ACHN (cell line): ENCODE data around the gene PGA5.

Experiments used
- DNase-seq: peaks from one replicate; pipeline ENCODE4 v3.0.0-alpha.2; 2015
- in situ Hi-C: cut with HindIII; loops from 2 replicates; pipeline ENCODE4 v1.10.0; 2017; ENCODE audit warnings: low sequenced_read_pairs, low pct_ligation_motif_present, low pct_unique_long_range_greater_than_20kb

The PGA5 gene

GRCh38 chr11:61280883-61281580 lies 40.1 kb downstream of the PGA5 start:
- in situ Hi-C loops, result no loop called here
- no peak for DNase-seq

- no peak for DNase-seq
- in situ Hi-C loops, result no loop called here
Measured at GRCh38 chr11:61281581-61282250, 40.7 kb downstream of the PGA5 start.

GRCh38 chr11:61283613-61284012 lies 42.6 kb downstream of the PGA5 start:
- in situ Hi-C loops, result no loop called here
- DNase-seq, result no peak

GRCh38 chr11:61287338-61287977 lies 46.5 kb downstream of the PGA5 start:
- DNase-seq, result no peak
- in situ Hi-C loops, result no loop called here

- in situ Hi-C loops, result no loop called here
- DNase-seq, result no peak
Measured at GRCh38 chr11:61290905-61291690, 50.1 kb downstream of the PGA5 start.

GRCh38 chr11:61292356-61292755 lies 51.4 kb downstream of the PGA5 start:
- in situ Hi-C loops, result no loop called here
- no peak for DNase-seq

- in situ Hi-C loops, result no loop called here
- DNase-seq, result peak; percentile 17
Measured at GRCh38 chr11:61293867-61294716, 53.1 kb downstream of the PGA5 start.

- DNase-seq, result peak; percentile 69
- in situ Hi-C loops, result no loop called here
Measured at GRCh38 chr11:61294717-61295595, 54.0 kb downstream of the PGA5 start, which contains the start of gene VWCE. Gene VWCE, minus strand, starts transcription at chr11:61295316. Its CDS starts 279 bp downstream, at chr11:61295037.

- in situ Hi-C loops, result no loop called here
- DNase-seq, result no peak
Measured at GRCh38 chr11:61295596-61295926, 54.6 kb downstream of the PGA5 start.

- in situ Hi-C loops, result no loop called here
- no peak for DNase-seq
Measured at GRCh38 chr11:61297341-61297740, 56.4 kb downstream of the PGA5 start.

GRCh38 chr11:61297746-61298145 lies 56.8 kb downstream of the PGA5 start:
- DNase-seq, result peak; percentile 50
- in situ Hi-C loops, result no loop called here

- DNase-seq, result no peak
- in situ Hi-C loops, result no loop called here
Measured at GRCh38 chr11:61298663-61299244, 57.8 kb downstream of the PGA5 start.
